Uterus (tissue), 4 donors: ENCODE data around the gene CENATAC. TPM values are rescaled to one million over a fixed set of nuclear protein-coding genes. Genes with fewer than 3 reads are reported as not detected.

Source experiments
- DNase-seq, 2 donors: peaks; one replicate each; pipeline ENCODE4 v3.0.0-alpha.2; 2019 to 2020
- H3K27ac ChIP-seq, 2 donors: fragments of 200-600 bp; sonication (generic); 1 replicate in 1 of 2; 2 replicates in 1 of 2; pipeline ENCODE4 v1.5.1; 2016 to 2018
- H3K27me3 ChIP-seq, 2 donors: fragments of 200-600 bp; sonication (generic); one replicate each; pipeline ENCODE4 v1.5.1; 2018 to 2019; ENCODE audit warnings: control low read depth in 1 of 2
- H3K36me3 ChIP-seq, 2 donors: fragments of 200-600 bp; sonication (generic); one replicate each; pipeline ENCODE4 v1.5.1; 2019; ENCODE audit warnings: control low read depth in 1 of 2
- H3K4me1 ChIP-seq, 2 donors: fragments of 200-600 bp; sonication (generic); one replicate each; pipeline ENCODE4 v1.5.1; 2018 to 2019; ENCODE audit warnings: control low read depth in 1 of 2
- H3K4me3 ChIP-seq, 2 donors: fragments of 200-600 bp; sonication (generic); 1 replicate in 1 of 2; 2 replicates in 1 of 2; pipeline ENCODE4 v1.5.1; 2018 to 2019; ENCODE audit warnings: mild to moderate bottlenecking in 1 of 2
- H3K9me3 ChIP-seq, 2 donors: fragments of 200-600 bp; sonication (generic); one replicate each; pipeline ENCODE4 v1.5.1; 2019; ENCODE audit warnings: control low read depth in 1 of 2
- CTCF ChIP-seq, 4 experiments: fragments of 200-600 bp in 2 of 4; fragments of 450-650 bp in 2 of 4; sonication (generic) in 2 of 4; IDR thresholded peaks; one replicate each; pipeline ENCODE4 v1.5.1; 2016 to 2019; ENCODE audit warnings: antibody characterized with exemption in 4 of 4, mild to moderate bottlenecking in 2 of 4, moderate library complexity in 1 of 4
- POLR2A ChIP-seq, 2 donors: fragments of 450-650 bp; IDR thresholded peaks; one replicate each; pipeline ENCODE4 v1.6.1; 2016; ENCODE audit warnings: antibody characterized with exemption in 2 of 2, mild to moderate bottlenecking in 1 of 2, moderate library complexity in 1 of 2
- intact Hi-C: fragments of 100-400 bp; cut with DNase I; formaldehyde crosslinking; loops from one replicate; pipeline ENCODE4 v1.15.1; 2023; ENCODE audit warnings: low total_unique reads
- total RNA-seq, 4 donors: library from RNA; depleted of rRNA in 3 of 4; stranded (reverse); fragments of >200 nt in 3 of 4; gene quantifications; one replicate each; pipeline versions ENCODE4 v1.1.0 to v1.2.4, GENCODE V29; 2014 to 2023
- donor health status: DM: yes; HTN: yes; CAD: no.

Gene CENATAC
- total RNA-seq, 4 donors from 2014 or later, result 19.5 to 88.2 (median 49.7) TPM

GRCh38 chr11:119025541-119025940 is 27.6 kb downstream of the CENATAC start:
- Histone ChIP-seq H3K27ac (no peak overlapping the region), H3K27me3 (no peaks in the 10 kb centered on the region), H3K4me1 (peaks cover 4 to 6% of the 10 kb centered on the region in 2 donors), H3K36me3 (no peaks in the 10 kb centered on the region), H3K4me3 (no peak overlapping the region), H3K9me3 (no peaks in the 10 kb centered on the region)
- DNase-seq, result no peak
- TF ChIP-seq CTCF (IDR thresholded peaks at IDR 0.05) (no peak), POLR2A (IDR thresholded peaks at IDR 0.05) (no peak)
- intact Hi-C loops, result no loop called here

GRCh38 chr11:119025978-119026766 is 28.2 kb downstream of the CENATAC start:
- Histone ChIP-seq H3K27me3 (no peaks in the 10 kb centered on the region), H3K4me3 (no peak overlapping the region), H3K36me3 (no peaks in the 10 kb centered on the region), H3K4me1 (peaks cover 0 to 3% of the 10 kb centered on the region in 2 donors), H3K27ac (no peak overlapping the region), H3K9me3 (no peaks in the 10 kb centered on the region)
- intact Hi-C loops, result no loop called here
- DNase-seq, result no peak
- no peak for TF ChIP-seq CTCF (IDR thresholded peaks at IDR 0.05)
- no peak for TF ChIP-seq POLR2A (IDR thresholded peaks at IDR 0.05)

GRCh38 chr11:119026970-119027369 is 29.0 kb downstream of the CENATAC start:
- Histone ChIP-seq H3K4me3 (no peak overlapping the region), H3K27ac (no peak overlapping the region), H3K9me3 (no peaks in the 10 kb centered on the region), H3K36me3 (no peaks in the 10 kb centered on the region), H3K27me3 (no peaks in the 10 kb centered on the region), H3K4me1 (no peaks in the 10 kb centered on the region)
- TF ChIP-seq CTCF (IDR thresholded peaks at IDR 0.05) (no peak), POLR2A (IDR thresholded peaks at IDR 0.05) (no peak)
- no peak for DNase-seq
- intact Hi-C loops, result no loop called here

GRCh38 chr11:119027561-119028345 is 29.8 kb downstream of the CENATAC start:
- intact Hi-C loops, result no loop called here
- Histone ChIP-seq H3K36me3 (no peaks in the 10 kb centered on the region), H3K4me1 (no peaks in the 10 kb centered on the region), H3K27ac (no peak overlapping the region), H3K9me3 (no peaks in the 10 kb centered on the region), H3K27me3 (no peaks in the 10 kb centered on the region), H3K4me3 (no peak overlapping the region)
- no peak for DNase-seq
- TF ChIP-seq CTCF (IDR thresholded peaks at IDR 0.05), result no peak
- TF ChIP-seq POLR2A (IDR thresholded peaks at IDR 0.05), result no peak
